ENCODE measurements around the gene ABCG8.

DNA sequence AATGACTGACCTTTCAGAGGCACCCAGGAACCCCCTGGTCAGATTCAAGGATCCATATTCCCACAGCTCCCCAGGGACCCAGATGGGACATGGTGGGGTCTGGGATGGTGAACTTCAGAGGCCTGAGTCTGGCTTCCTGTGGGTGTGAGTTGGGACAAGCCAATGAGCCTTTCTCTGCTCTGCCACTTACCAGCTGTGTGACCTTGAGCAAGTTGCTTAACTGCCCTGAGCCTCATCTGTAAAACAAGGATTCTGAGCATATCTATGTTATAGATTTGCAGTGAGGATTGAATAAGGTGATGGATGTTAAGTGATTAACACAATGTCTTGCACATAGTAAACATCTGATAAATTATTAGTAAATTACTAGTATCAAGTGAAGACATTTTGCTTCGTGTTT is 6.4 kb downstream of the ABCG8 start:
- TF ChIP-seq, protein P1, sequence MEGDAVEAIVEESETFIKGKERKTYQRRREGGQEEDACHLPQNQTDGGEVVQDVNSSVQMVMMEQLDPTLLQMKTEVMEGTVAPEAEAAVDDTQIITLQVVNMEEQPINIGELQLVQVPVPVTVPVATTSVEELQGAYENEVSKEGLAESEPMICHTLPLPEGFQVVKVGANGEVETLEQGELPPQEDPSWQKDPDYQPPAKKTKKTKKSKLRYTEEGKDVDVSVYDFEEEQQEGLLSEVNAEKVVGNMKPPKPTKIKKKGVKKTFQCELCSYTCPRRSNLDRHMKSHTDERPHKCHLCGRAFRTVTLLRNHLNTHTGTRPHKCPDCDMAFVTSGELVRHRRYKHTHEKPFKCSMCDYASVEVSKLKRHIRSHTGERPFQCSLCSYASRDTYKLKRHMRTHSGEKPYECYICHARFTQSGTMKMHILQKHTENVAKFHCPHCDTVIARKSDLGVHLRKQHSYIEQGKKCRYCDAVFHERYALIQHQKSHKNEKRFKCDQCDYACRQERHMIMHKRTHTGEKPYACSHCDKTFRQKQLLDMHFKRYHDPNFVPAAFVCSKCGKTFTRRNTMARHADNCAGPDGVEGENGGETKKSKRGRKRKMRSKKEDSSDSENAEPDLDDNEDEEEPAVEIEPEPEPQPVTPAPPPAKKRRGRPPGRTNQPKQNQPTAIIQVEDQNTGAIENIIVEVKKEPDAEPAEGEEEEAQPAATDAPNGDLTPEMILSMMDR (IDR thresholded peaks at IDR 0.05; ENCODE audit: borderline replicate concordance, extremely low read depth, low read length, poor library complexity, severe bottlenecking): no peak
- TF ChIP-seq EZH2 (IDR thresholded peaks at IDR 0.05; ENCODE audit: borderline replicate concordance, low read depth, low read length, severe bottlenecking): no peak

All from DND-41 (cell line).